Measurements from ENCODE around the gene CNTNAP2. TPM values are rescaled to one million over a fixed set of nuclear protein-coding genes. Genes with fewer than 3 reads are reported as not detected.

CNTNAP2 gene
- total RNA-seq, 2 donors from 2014 or later: 0.37 TPM; not detected in 1

- ATAC-seq: no peak
- Mint-ChIP-seq H3K27ac (no peak overlapping the region), H3K4me1 (no peaks in the 10 kb centered on the region), H3K27me3 (peaks cover 28% of the 10 kb centered on the region), H3K36me3 (ENCODE audit: low read depth) (peaks cover 2% of the 10 kb centered on the region), H3K4me3 (no peak overlapping the region)
- H3K9me3 ChIP-seq (ENCODE audit: control insufficient read depth, low read length, poor library complexity, severe bottlenecking): no peaks in the 10 kb centered on the region
- no peak for DNase-seq
Measured at GRCh38 chr7:148104924-148105323, 1988.3 kb downstream of the CNTNAP2 start.

GRCh38 chr7:148105853-148106252 lies 1989.3 kb downstream of the CNTNAP2 start:
- no peaks in the 10 kb centered on the region for H3K36me3 Mint-ChIP-seq (ENCODE audit: low read depth)
- DNase-seq (no peak), ATAC-seq (no peak)
- H3K9me3 ChIP-seq (ENCODE audit: control insufficient read depth, low read length, poor library complexity, severe bottlenecking): no peaks in the 10 kb centered on the region
- peaks cover 37% of the 10 kb centered on the region for H3K27me3 Mint-ChIP-seq
- no peak overlapping the region for H3K4me3 Mint-ChIP-seq
- no peak overlapping the region for H3K27ac Mint-ChIP-seq
- H3K4me1 Mint-ChIP-seq: no peaks in the 10 kb centered on the region

DNA sequence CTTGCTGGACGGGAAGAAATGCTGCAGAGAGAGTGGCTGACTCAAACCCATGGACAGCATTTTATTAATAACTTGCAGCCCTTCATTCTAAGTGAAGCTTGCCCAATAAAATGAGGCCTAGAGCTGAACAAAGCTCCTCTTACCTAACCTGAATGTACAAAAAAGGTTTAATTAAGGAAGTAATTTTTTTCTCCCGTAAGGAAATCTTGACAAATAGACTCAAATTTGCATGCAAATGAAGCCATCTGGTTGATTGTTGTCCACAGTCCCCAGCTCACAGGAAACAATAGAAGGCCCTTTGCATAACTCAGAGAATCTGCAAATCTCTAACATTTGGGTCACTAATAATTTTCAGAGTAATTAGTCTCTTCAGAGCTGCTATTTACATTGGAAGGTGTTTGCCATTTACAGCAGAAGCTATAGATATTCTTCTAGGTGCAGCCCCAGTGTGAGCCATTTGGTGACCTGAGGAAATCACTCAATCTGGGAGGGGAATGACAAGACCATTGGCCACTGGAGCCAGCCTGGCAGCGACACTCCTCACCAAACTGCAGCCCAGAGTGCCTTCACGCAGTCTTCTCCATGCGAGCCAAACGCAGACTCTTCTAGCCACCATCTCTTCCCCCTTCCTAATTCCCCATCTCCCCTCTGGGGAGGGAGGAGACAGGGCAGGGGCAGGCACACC lies 1991.0 kb downstream of the CNTNAP2 start:
- H3K4me1 Mint-ChIP-seq: no peaks in the 10 kb centered on the region
- no peak overlapping the region for H3K4me3 Mint-ChIP-seq
- H3K27ac Mint-ChIP-seq: no peak overlapping the region
- no peaks in the 10 kb centered on the region for H3K9me3 ChIP-seq (ENCODE audit: control insufficient read depth, low read length, poor library complexity, severe bottlenecking)
- peaks cover 40% of the 10 kb centered on the region for H3K27me3 Mint-ChIP-seq
- ATAC-seq: no peak
- H3K36me3 Mint-ChIP-seq (ENCODE audit: low read depth): no peaks in the 10 kb centered on the region
- DNase-seq: no peak

DNA sequence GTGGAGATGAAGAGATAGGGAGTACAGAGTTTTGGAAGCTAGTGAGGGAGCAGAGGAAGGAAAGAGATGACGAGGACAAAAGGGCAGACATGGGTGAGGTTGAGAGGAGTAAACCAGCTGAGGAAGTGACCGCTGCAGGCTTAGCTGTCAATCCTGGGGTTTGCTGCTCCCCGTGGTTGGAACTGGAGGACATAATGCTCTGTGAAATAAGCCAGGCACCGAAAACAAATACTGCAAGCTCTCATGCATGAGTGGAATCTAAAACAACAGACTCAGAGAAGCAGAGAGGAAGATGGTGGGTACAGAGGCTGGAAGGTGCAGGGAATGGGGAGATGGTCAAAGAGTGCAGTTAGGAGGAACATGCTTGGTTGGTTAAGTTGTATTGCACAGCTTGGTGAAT lies 1991.8 kb downstream of the CNTNAP2 start:
- Mint-ChIP-seq H3K27ac (no peak overlapping the region), H3K36me3 (ENCODE audit: low read depth) (no peaks in the 10 kb centered on the region), H3K4me3 (no peak overlapping the region), H3K27me3 (peaks cover 40% of the 10 kb centered on the region), H3K4me1 (no peaks in the 10 kb centered on the region)
- no peak for ATAC-seq
- DNase-seq: no peak
- no peaks in the 10 kb centered on the region for H3K9me3 ChIP-seq (ENCODE audit: control insufficient read depth, low read length, poor library complexity, severe bottlenecking)

DNA sequence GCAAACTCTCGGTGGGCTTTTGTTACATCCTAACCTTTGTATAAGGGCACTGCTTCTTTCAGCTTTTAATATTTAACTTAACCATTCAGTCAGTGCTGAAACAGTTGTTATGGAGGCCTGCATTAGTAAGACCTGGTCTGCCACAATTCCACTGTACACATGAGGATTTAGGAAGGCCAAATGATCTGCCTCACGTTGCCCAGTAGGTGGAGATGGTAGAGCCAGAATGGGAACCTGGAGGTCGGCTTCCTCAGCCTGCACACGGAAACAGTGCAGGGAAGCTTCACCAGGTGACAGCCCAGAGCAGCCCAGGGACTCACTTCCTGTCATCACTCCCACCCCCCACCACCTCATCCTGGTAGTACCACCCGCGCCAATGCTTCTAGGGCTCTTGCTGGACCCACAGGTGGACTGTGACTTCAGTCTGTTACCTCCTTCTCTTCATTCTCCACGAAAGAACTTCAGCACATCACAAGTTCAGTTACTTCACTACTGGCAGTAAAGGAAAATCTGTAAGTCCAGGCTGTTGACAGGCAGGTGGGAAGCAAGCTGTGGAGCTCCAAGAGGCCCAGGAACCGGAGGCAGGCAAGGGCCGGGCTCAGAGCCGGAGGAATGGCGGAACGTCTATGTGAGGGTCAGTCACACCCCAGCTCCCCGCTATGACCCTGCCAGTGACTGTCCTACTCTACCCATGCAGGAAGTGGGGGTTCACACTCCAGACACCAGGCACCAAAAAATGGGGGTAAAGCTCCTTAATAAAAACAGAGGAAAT lies 1993.7 kb downstream of the CNTNAP2 start:
- H3K9me3 ChIP-seq (ENCODE audit: control insufficient read depth, low read length, poor library complexity, severe bottlenecking): no peaks in the 10 kb centered on the region
- no peak overlapping the region for H3K27ac Mint-ChIP-seq
- no peaks in the 10 kb centered on the region for H3K36me3 Mint-ChIP-seq (ENCODE audit: low read depth)
- no peak for ATAC-seq
- DNase-seq: no peak
- peaks cover 40% of the 10 kb centered on the region for H3K27me3 Mint-ChIP-seq
- H3K4me3 Mint-ChIP-seq: no peak overlapping the region
- no peaks in the 10 kb centered on the region for H3K4me1 Mint-ChIP-seq

- Mint-ChIP-seq H3K27me3 (peaks cover 20% of the 10 kb centered on the region), H3K27ac (no peak overlapping the region), H3K4me1 (no peaks in the 10 kb centered on the region), H3K4me3 (no peak overlapping the region), H3K36me3 (ENCODE audit: low read depth) (no peaks in the 10 kb centered on the region)
- ATAC-seq (no peak), DNase-seq (no peak)
- H3K9me3 ChIP-seq (ENCODE audit: control insufficient read depth, low read length, poor library complexity, severe bottlenecking): no peaks in the 10 kb centered on the region
Measured at GRCh38 chr7:148114804-148115203, 1998.2 kb downstream of the CNTNAP2 start.

DNA sequence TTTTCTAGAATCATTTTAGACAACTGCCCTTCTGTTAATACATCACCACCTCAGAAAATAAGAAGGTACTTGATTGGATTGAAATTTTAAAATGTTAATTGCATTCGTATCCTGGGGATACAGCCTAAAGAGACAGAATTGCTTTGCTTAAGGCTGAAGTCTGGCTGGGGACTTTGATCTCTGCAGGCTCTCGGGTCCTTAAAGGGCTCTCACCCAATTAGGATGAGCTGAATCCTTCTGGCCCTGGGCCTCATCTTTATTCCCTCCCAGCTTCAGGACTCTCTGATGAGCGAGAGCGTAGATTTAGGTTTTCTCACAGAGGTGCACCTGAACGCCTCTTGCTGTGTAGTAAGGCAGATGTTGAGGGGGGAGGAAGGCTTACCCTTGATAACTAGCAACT lies 1998.7 kb downstream of the CNTNAP2 start:
- peaks cover 17% of the 10 kb centered on the region for H3K27me3 Mint-ChIP-seq
- no peak overlapping the region for H3K27ac Mint-ChIP-seq
- H3K9me3 ChIP-seq (ENCODE audit: control insufficient read depth, low read length, poor library complexity, severe bottlenecking): no peaks in the 10 kb centered on the region
- DNase-seq (no peak), ATAC-seq (no peak)
- no peaks in the 10 kb centered on the region for H3K4me1 Mint-ChIP-seq
- no peaks in the 10 kb centered on the region for H3K36me3 Mint-ChIP-seq (ENCODE audit: low read depth)
- H3K4me3 Mint-ChIP-seq: no peak overlapping the region

DNA sequence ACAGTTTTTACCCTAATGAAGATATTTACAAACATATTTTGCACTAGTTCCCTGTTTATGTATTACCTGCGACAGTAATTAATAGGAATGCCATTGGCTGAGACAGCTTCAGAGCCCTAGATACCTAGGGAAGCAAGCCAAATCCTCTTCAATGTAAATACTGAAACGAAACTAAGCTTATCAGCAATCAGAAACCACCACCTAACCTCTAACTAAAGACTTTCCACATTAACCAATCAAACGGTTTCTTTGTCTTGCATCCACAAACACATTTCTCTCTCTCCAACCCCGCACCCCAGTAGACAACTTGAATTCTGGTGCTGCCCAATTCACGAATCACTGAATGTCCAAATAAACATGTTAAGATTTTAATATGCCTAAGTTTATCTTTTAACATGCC lies 1999.6 kb downstream of the CNTNAP2 start:
- no peaks in the 10 kb centered on the region for H3K9me3 ChIP-seq (ENCODE audit: control insufficient read depth, low read length, poor library complexity, severe bottlenecking)
- no peak for ATAC-seq
- H3K4me1 Mint-ChIP-seq: no peaks in the 10 kb centered on the region
- H3K4me3 Mint-ChIP-seq: no peak overlapping the region
- peaks cover 15% of the 10 kb centered on the region for H3K27me3 Mint-ChIP-seq
- H3K36me3 Mint-ChIP-seq (ENCODE audit: low read depth): no peaks in the 10 kb centered on the region
- DNase-seq: no peak
- no peak overlapping the region for H3K27ac Mint-ChIP-seq

- Mint-ChIP-seq H3K27me3 (peaks cover 17% of the 10 kb centered on the region), H3K27ac (no peak overlapping the region), H3K4me3 (no peak overlapping the region), H3K4me1 (no peaks in the 10 kb centered on the region), H3K36me3 (ENCODE audit: low read depth) (no peaks in the 10 kb centered on the region)
- ATAC-seq: no peak
- no peak for DNase-seq
- H3K9me3 ChIP-seq (ENCODE audit: control insufficient read depth, low read length, poor library complexity, severe bottlenecking): no peaks in the 10 kb centered on the region
Measured at GRCh38 chr7:148116829-148117403, 2000.3 kb downstream of the CNTNAP2 start.

- Mint-ChIP-seq H3K27ac (no peak overlapping the region), H3K27me3 (peaks cover 17% of the 10 kb centered on the region), H3K4me1 (no peaks in the 10 kb centered on the region), H3K4me3 (no peak overlapping the region), H3K36me3 (ENCODE audit: low read depth) (no peaks in the 10 kb centered on the region)
- no peak for ATAC-seq
- DNase-seq: no peak
- H3K9me3 ChIP-seq (ENCODE audit: control insufficient read depth, low read length, poor library complexity, severe bottlenecking): no peaks in the 10 kb centered on the region
Measured at GRCh38 chr7:148118371-148118770, 2001.8 kb downstream of the CNTNAP2 start.

- Mint-ChIP-seq H3K4me1 (no peaks in the 10 kb centered on the region), H3K4me3 (no peak overlapping the region), H3K27ac (no peak overlapping the region), H3K36me3 (ENCODE audit: low read depth) (no peaks in the 10 kb centered on the region), H3K27me3 (peaks cover 17% of the 10 kb centered on the region)
- DNase-seq: no peak
- no peak for ATAC-seq
- H3K9me3 ChIP-seq (ENCODE audit: control insufficient read depth, low read length, poor library complexity, severe bottlenecking): no peaks in the 10 kb centered on the region
Measured at GRCh38 chr7:148121401-148121800, 2004.8 kb downstream of the CNTNAP2 start.

DNA sequence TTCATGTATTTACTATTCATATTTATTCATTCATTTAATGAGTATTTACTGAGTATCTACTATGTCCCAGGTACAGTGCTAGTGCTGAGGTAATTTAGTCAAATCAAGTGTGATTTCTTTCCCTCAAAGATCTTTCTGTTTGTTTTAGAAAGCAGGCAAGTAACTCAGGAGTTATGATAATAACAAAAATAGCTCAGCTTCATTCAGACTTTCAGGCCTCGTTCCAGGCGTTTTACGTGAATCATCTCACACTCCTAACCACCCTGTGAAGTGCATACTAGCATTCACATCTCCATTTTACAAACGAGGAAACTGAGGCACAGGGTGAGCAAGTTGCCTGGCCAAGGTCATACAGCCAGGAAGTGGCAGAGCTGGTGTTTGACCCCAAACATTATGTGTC lies 2005.2 kb downstream of the CNTNAP2 start:
- H3K4me3 Mint-ChIP-seq: no peak overlapping the region
- no peaks in the 10 kb centered on the region for H3K4me1 Mint-ChIP-seq
- H3K27ac Mint-ChIP-seq: no peak overlapping the region
- H3K9me3 ChIP-seq (ENCODE audit: control insufficient read depth, low read length, poor library complexity, severe bottlenecking): no peaks in the 10 kb centered on the region
- no peak for DNase-seq
- H3K36me3 Mint-ChIP-seq (ENCODE audit: low read depth): no peaks in the 10 kb centered on the region
- H3K27me3 Mint-ChIP-seq: peaks cover 16% of the 10 kb centered on the region
- no peak for ATAC-seq

DNA sequence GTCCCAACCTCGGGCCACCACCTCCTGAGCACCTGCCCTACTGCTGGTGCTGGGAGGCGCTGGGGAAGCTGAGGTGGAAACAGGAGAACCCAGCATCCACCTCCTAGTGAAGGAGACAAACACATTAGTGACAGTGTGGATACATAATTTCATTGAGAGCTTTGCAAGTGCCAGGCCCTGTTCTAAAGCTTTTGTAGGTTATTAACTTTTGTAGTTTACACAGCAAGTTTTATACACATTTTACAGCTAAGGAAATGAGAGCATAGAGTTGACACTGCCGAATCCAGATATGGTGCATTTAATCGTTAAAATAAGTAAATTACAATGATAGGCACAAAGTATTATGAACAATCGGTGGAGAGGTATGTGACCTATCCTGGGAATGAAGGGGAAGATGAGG lies 2007.9 kb downstream of the CNTNAP2 start:
- Mint-ChIP-seq H3K27ac (no peak overlapping the region), H3K27me3 (peaks cover 10% of the 10 kb centered on the region), H3K4me3 (no peak overlapping the region), H3K36me3 (ENCODE audit: low read depth) (no peaks in the 10 kb centered on the region), H3K4me1 (no peaks in the 10 kb centered on the region)
- DNase-seq (no peak), ATAC-seq (no peak)
- no peaks in the 10 kb centered on the region for H3K9me3 ChIP-seq (ENCODE audit: control insufficient read depth, low read length, poor library complexity, severe bottlenecking)
